GM12892 (cell line): ENCODE results near the gene ZDHHC20.

Experiments
- POLR2A ChIP-seq: IDR thresholded peaks from 2 replicates; pipeline ENCODE4 v1.6.1; 2011; ENCODE audit warnings: low read depth, low read length, control low read depth
- TAF1 ChIP-seq: IDR thresholded peaks from 2 replicates; pipeline ENCODE4 v1.6.1; 2011; ENCODE audit warnings: low read depth, mild to moderate bottlenecking, control low read depth, low read length, borderline replicate concordance

DNA sequence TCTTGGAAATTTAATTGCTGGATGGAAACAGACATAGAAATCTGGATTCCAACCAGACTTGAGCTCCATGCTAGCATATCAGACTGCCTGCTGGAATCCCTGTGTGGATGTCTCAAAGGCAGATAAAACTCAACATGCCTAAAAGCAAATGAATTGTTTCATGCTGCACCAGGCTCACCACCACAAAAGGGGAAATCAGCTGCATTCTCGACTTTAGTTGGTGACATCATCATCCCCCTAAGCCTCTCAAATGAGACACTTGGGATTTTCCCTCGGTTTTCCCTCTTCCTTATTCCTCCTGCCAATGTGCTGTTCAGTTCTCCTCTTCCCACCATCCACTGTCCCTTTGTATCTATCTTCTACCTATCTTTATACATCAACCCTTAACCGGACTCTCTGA, 134.3 kb downstream of the ZDHHC20 start:
- no peak for TF ChIP-seq POLR2A
- no peak for TF ChIP-seq TAF1
